Measurements from ENCODE around the gene TGFB1I1.
"Not testable (repeated sequence)": the region's sequence is repeated elsewhere in the genome, so short reads cannot be mapped to it uniquely, and the experiment has no call there.

Gene TGFB1I1

GRCh38 chr16:31472709-31473203, 804 bp downstream of the TGFB1I1 start:
- peak; percentile 92 to 93 for DNase-seq

- DNase-seq, result no peak
These were observed 1.5 kb downstream of the TGFB1I1 start for GRCh38 chr16:31473264-31473984.

- no peak for DNase-seq
These were observed 2.3 kb downstream of the TGFB1I1 start for GRCh38 chr16:31474173-31474714.

GRCh38 chr16:31474773-31475738, 3.1 kb downstream of the TGFB1I1 start:
- DNase-seq, result no peak

GRCh38 chr16:31475946-31476302, 4.0 kb downstream of the TGFB1I1 start:
- DNase-seq, result no peak

GRCh38 chr16:31476303-31477219, 4.6 kb downstream of the TGFB1I1 start:
- DNase-seq, result peak; percentile 87 to 91

GRCh38 chr16:31477220-31478216, 5.6 kb downstream of the TGFB1I1 start:
- DNase-seq, result peak; percentile 70 to 79

GRCh38 chr16:31478956-31479355, 7.0 kb downstream of the TGFB1I1 start:
- no peak for DNase-seq

- DNase-seq, result no peak
These were observed 7.8 kb downstream of the TGFB1I1 start for GRCh38 chr16:31479751-31480150.

- peak; percentile 12 to 17 for DNase-seq
These were observed 9.0 kb downstream of the TGFB1I1 start for GRCh38 chr16:31480851-31481536.

GRCh38 chr16:31483081-31483480, 11.1 kb downstream of the TGFB1I1 start, which contains the start of gene SLC5A2:
TSS of gene SLC5A2 (plus strand) at chr16:31483123. CDS start at chr16:31483137, 14 bp downstream.
- no peak for DNase-seq

- not testable (repeated sequence) for DNase-seq
These were observed 12.1 kb downstream of the TGFB1I1 start for GRCh38 chr16:31484048-31484447.

- DNase-seq, result no peak
These were observed 12.7 kb downstream of the TGFB1I1 start for GRCh38 chr16:31484491-31485171.

- DNase-seq, result no peak
These were observed 13.6 kb downstream of the TGFB1I1 start for GRCh38 chr16:31485571-31485970.

- DNase-seq, result no peak
These were observed 14.1 kb downstream of the TGFB1I1 start for GRCh38 chr16:31486045-31486444.

GRCh38 chr16:31487071-31487719, 15.2 kb downstream of the TGFB1I1 start:
- DNase-seq, result no peak

GRCh38 chr16:31487720-31488467, 15.9 kb downstream of the TGFB1I1 start:
- DNase-seq, result peak; percentile 69 to 76

All from SHP77 (cell line).